Naive B cell (primary cell): ENCODE measurements around the gene COG4. TPM values are rescaled to one million over a fixed set of nuclear protein-coding genes. Genes with fewer than 3 reads are reported as not detected.

Source experiments
- ATAC-seq, 2 donors: fragments of 150-1000 bp; cut with Tn5 transposase; 2 replicates each; pipeline ENCODE4 v1.10.0; 2021; ENCODE audit warnings: low read depth in 2 of 2, mild to moderate bottlenecking in 2 of 2, moderate library complexity in 2 of 2
- DNase-seq: peaks from one replicate; pipeline ENCODE4 v3.0.0; 2022
- H3K27ac Mint-ChIP-seq, 6 donors: one replicate each; pipeline ENCODE4 v1.8.0; 2020 to 2022; ENCODE audit warnings: mild to moderate bottlenecking in 6 of 6, mixed read lengths in 6 of 6, moderate library complexity in 5 of 6, inconsistent platforms in 2 of 6
- H3K27me3 Mint-ChIP-seq, 3 donors: one replicate each; pipeline ENCODE4 v1.8.0; 2021 to 2022; ENCODE audit warnings: mixed read lengths in 3 of 3, mild to moderate bottlenecking in 1 of 3
- H3K36me3 Mint-ChIP-seq, 2 donors: one replicate each; pipeline ENCODE4 v1.8.0; 2020 to 2022; ENCODE audit warnings: mixed read lengths in 2 of 2, inconsistent platforms in 1 of 2, mild to moderate bottlenecking in 1 of 2
- H3K4me1 Mint-ChIP-seq, 3 donors: one replicate each; pipeline ENCODE4 v1.8.0; 2020 to 2022; ENCODE audit warnings: mixed read lengths in 3 of 3, inconsistent platforms in 1 of 3, mild to moderate bottlenecking in 1 of 3, moderate library complexity in 1 of 3
- H3K4me3 Mint-ChIP-seq, 8 donors: one replicate each; pipeline ENCODE4 v1.8.0; 2020 to 2022; ENCODE audit warnings: mild to moderate bottlenecking in 8 of 8, mixed read lengths in 8 of 8, moderate library complexity in 8 of 8, inconsistent platforms in 2 of 8
- H3K9me3 Mint-ChIP-seq, 7 donors: one replicate each; pipeline ENCODE4 v1.8.0; 2020 to 2022; ENCODE audit warnings: mixed read lengths in 7 of 7, mild to moderate bottlenecking in 5 of 7, inconsistent platforms in 2 of 7, moderate library complexity in 1 of 7
- polyA plus RNA-seq, 6 donors: library from polyadenylated mRNA; unstranded; fragments of 300-500 nt; fragmentation: Illumina TruSeq; gene quantifications; one replicate each; pipeline ENCODE4 v1.2.3, GENCODE V29; 2021; ENCODE audit warnings: low read depth in 6 of 6

COG4 gene
- polyA plus RNA-seq, 6 donors from 2014 or later = 41.7 to 83.4 (median 51.2) TPM

DNA sequence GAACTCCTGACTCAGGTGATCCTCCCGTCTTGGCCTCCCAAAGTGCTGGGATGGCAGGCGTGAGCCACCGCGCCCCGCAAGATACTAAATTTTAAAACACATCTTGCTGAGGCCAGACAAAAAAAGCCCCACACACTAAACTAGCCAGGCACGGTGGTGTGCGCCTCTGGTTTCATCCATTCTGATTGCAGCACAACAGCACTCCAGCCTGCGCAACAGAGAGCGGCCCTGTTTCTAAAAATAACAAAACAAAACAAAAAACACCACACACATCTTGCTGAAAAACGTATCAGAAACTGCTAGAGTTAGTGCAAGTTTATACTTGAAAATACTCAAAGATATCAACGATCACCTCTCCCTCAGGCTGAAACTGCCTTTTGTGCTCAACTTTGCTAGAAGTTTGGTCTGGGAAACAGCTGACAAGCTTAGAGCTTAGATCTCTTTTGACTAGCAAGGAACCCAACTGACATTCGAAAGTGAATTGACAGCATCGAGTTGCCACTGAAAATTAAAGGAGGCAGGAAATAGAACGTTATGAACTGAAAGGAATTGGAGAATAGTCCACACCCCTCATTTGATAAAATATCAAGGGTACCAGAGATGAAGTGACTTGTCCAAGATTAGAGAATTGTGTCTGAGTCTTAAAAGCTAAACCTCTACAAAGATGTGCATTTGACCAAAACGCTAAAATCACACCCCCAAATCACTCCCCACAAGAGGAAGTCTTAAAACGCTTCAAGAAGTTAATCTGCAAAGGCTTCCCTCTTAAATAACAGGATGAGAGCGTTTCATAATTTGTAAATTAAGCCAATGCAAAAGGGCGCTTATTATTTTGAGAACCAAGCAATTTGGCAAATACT, 908 bp downstream of the COG4 start:
- peak; percentile 9 for DNase-seq
- ATAC-seq = no peak
- H3K9me3 Mint-ChIP-seq = no peaks in the 10 kb centered on the region
- peak overlapping the region; percentile 99 to 100 (median 99) for H3K27ac Mint-ChIP-seq
- H3K27me3 Mint-ChIP-seq = no peaks in the 10 kb centered on the region
- H3K36me3 Mint-ChIP-seq = peaks cover 18 to 19% of the 10 kb centered on the region in 2 donors
- peaks cover 27 to 59% (median 36%) of the 10 kb centered on the region in 3 donors for H3K4me1 Mint-ChIP-seq
- H3K4me3 Mint-ChIP-seq = peak overlapping the region; percentile 97 to 100 (median 99)

DNA sequence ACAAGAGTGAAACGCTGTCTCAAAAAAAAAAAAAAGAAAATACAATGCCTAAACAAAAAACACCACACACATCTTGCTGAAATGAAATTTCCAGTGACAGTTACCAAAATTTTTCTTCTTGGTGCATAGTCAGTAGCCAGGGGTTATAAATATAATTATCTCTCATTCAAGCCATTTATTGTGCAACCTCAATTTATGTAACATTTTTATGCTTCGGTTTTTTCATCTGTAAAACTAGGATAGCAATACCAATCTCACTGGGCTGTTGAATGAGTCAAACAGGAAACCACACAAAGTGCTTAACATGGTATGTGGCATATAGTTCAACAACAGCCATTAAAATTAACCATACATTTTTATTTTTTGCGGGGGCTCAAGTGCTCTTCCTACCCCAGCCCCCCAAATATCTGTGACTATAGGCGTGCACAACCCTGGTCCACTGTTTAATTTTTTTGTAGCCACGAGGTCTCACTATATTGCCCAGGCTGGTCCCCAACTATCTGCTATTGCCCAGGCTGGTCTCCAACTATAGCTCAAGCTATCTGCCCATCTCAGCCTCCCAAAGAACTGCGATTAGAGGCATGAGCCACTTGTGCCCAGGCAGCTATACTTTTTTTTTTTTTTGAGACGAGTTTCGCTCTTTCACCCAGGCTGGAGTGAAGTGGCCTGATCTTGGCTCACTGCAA, 2.6 kb downstream of the COG4 start:
- ATAC-seq = no peak
- H3K9me3 Mint-ChIP-seq = no peaks in the 10 kb centered on the region

DNA sequence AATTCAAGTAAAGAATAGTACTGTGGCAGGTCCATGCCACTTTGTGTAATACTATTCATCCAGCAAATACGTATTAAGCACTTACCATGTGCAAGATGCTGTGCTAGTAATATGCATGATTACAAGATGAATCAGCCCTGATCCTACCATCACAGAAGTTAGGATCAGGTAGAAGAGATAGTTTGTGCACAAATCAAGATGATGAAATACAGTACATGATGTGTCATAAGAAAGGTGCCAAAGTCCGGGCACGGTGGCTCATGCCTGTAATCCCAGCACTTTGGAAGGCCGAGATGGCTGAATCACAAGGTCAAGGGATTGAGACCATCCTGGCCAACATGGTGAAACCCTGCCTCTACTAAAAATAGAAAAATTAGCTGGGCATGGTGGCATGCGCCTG, 10.9 kb downstream of the COG4 start:
- H3K27ac Mint-ChIP-seq = no peak overlapping the region
- DNase-seq (no peak), ATAC-seq (no peak)
- no peaks in the 10 kb centered on the region for H3K27me3 Mint-ChIP-seq
- no peaks in the 10 kb centered on the region for H3K9me3 Mint-ChIP-seq
- peaks cover 9% of the 10 kb centered on the region in 3 donors for H3K4me1 Mint-ChIP-seq
- H3K36me3 Mint-ChIP-seq = peaks cover 12 to 14% of the 10 kb centered on the region in 2 donors
- no peak overlapping the region for H3K4me3 Mint-ChIP-seq

More for the DNA sequence above, 2.6 kb downstream of the COG4 start:
- no peak overlapping the region for H3K27ac Mint-ChIP-seq
- DNase-seq = no peak
- no peaks in the 10 kb centered on the region for H3K27me3 Mint-ChIP-seq
- H3K4me1 Mint-ChIP-seq = peaks cover 17 to 46% (median 25%) of the 10 kb centered on the region in 3 donors
- H3K4me3 Mint-ChIP-seq = peak overlapping the region in 2 of 8 donors; percentile 50 to 59
- H3K36me3 Mint-ChIP-seq = peaks cover 8 to 12% of the 10 kb centered on the region in 2 donors

DNA sequence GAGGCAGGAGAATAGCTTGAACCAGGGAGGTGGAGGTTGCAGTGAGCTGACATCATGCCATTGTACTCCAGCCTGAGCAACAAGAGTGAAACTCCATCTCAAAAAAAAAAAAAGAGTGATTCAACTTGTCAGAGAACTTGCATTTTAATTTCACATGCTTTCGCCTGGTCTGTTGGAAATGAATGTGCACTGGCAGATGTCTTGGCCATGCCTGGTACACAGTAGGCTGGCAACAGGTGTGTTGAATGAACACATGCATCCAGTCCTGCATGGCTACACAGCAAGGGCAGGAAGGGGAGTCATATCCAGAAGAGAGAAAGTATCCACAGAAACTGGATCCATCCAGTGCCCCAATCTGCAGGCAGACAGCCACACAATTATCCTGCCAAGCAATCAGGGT, 11.5 kb downstream of the COG4 start:
- no peak overlapping the region for H3K27ac Mint-ChIP-seq
- DNase-seq (no peak), ATAC-seq (no peak)
- no peaks in the 10 kb centered on the region for H3K27me3 Mint-ChIP-seq
- no peaks in the 10 kb centered on the region for H3K9me3 Mint-ChIP-seq
- H3K4me3 Mint-ChIP-seq = no peak overlapping the region
- H3K4me1 Mint-ChIP-seq = peaks cover 9% of the 10 kb centered on the region in 3 donors
- H3K36me3 Mint-ChIP-seq = peaks cover 11% of the 10 kb centered on the region in 2 donors

DNA sequence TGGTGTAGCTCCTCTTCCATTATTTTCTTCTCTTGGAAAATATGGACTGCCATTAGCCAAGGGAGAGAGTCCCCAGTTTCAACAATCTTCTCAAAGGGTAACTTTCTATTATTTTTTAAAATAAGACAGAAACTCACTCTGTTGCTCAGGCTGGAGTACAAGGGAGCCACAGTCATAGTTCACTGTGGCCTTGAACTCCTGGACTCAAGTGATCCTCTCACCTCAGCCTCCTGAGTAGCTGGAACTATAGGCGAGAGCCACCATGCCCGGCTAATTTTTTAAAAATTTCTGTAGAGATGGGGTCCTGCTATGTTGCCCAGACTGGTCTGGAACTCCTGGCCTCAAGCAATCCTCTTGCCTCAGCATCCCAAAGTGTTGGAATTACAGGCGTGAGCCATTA, 13.1 kb downstream of the COG4 start:
- Mint-ChIP-seq H3K4me1 (peaks cover 9% of the 10 kb centered on the region in 3 donors), H3K27me3 (no peaks in the 10 kb centered on the region), H3K9me3 (no peaks in the 10 kb centered on the region), H3K4me3 (no peak overlapping the region), H3K27ac (peak overlapping the region in 2 of 6 donors; percentile 26 to 77), H3K36me3 (peaks cover 11% of the 10 kb centered on the region in 2 donors)
- no peak for DNase-seq
- ATAC-seq = no peak

DNA sequence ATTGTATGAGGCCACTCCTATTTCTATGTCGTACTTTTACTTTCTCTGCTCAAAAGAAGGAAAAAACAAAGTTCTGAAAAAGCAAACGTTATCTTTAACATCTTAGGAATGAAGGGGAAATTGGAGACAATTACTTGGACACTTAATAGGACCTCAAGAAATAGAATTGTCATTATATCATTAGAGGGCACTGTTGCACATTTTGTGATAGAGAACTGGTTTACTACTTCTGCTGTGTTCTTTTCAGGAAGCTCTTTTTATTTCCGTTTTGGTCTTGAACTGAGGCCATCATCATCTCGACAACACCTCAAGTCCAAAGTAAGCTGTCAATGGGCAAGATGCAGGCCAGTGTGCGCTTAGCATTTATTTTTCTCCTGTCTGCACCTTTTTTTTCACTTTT, 14.6 kb downstream of the COG4 start:
- no peaks in the 10 kb centered on the region for H3K27me3 Mint-ChIP-seq
- DNase-seq (peak; percentile 6), ATAC-seq (peak; percentile 25 to 51)
- H3K27ac Mint-ChIP-seq = peak overlapping the region in 2 of 6 donors; percentile 26 to 54
- no peak overlapping the region for H3K4me3 Mint-ChIP-seq
- no peaks in the 10 kb centered on the region for H3K9me3 Mint-ChIP-seq
- H3K36me3 Mint-ChIP-seq = peaks cover 11% of the 10 kb centered on the region in 2 donors
- peaks cover 9% of the 10 kb centered on the region in 3 donors for H3K4me1 Mint-ChIP-seq

DNA sequence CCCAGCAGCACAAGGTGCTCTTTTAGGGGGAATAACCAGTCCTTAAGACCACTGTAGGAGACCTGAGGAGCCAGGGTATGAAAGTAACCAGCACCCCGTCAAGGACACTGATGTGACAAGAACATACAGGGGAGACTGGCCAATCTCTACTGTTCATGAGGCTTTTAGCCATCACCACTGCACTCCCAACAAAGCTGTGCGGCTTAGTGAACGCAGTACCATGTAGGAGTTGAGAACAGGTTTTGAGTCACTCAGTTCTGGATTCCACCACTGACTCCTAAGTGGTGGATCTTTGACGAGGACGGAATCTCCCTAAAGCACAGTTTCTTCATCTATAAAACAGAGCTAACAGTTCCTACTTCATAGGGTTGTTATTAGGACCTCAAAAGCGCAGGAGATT, 26.8 kb downstream of the COG4 start:
- Mint-ChIP-seq H3K27ac (peak overlapping the region in 1 of 6 donors; percentile 27), H3K36me3 (peaks cover 9 to 10% of the 10 kb centered on the region in 2 donors)

DNA sequence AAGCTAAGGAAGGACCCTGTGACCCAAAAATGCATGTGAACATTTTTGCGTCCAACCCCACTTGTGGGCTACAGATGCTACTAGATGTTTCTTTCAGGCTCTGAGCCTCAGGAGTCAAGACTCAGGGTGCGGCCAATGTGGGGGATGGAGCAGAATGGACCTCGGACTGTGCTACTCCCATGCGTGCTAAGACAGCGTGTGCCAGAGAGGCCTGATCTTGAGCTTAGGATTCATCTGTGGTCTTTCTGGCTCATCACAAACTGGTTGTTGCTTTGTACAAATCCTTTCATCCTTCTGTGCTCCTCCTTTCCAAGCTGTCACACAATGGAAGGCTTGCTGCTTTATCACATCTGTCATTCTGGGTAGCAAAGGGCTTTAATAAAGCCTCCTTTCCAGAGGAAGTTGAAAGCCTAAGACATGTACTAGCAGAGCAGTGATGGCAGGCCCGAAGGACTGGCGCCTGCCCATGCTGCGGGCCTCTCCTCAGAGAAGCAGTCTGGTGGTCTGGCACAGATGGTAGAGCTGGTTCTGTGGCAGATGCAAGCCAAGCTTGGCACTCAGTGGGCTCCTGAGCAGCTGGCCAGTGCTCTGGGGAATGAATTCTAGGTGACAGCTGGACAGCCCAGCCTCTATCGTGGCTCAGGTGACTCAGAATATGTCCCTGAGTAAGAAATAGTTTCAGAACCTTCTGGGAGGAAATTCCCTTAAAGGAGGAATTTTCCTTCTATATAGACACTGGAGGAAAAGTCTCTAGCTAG, 27.8 kb downstream of the COG4 start:
- Mint-ChIP-seq H3K27me3 (no peaks in the 10 kb centered on the region), H3K9me3 (no peaks in the 10 kb centered on the region), H3K27ac (no peak overlapping the region), H3K36me3 (peaks cover 9 to 10% of the 10 kb centered on the region in 2 donors), H3K4me1 (no peaks in the 10 kb centered on the region), H3K4me3 (no peak overlapping the region)
- ATAC-seq = no peak
- DNase-seq = no peak

More for the DNA sequence above, 26.8 kb downstream of the COG4 start:
- H3K4me1 Mint-ChIP-seq = no peaks in the 10 kb centered on the region
- no peaks in the 10 kb centered on the region for H3K9me3 Mint-ChIP-seq
- DNase-seq (no peak), ATAC-seq (no peak)
- no peaks in the 10 kb centered on the region for H3K27me3 Mint-ChIP-seq
- no peak overlapping the region for H3K4me3 Mint-ChIP-seq

DNA sequence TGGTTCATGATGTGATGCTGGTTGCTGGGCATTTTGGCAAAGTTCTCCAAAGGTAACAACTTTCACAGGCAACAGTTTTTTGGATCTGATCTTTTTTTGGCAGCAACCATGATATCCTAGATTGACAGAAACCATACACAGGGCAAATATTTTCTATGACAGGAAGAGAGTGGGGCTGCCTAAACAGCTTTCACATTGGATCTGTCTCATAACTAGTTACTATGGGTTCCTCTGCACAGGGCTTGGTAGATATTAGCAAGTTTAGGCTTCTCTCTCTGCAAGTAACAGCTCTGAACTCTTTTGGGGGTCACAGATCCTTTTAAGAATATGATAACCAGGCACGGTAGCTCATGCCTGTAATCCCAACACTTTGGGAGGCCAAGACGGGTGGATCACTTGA, 28.6 kb downstream of the COG4 start:
- H3K9me3 Mint-ChIP-seq = no peaks in the 10 kb centered on the region
- ATAC-seq = no peak
- H3K27me3 Mint-ChIP-seq = no peaks in the 10 kb centered on the region
- H3K36me3 Mint-ChIP-seq = peaks cover 9 to 10% of the 10 kb centered on the region in 2 donors
- DNase-seq = no peak
- peak overlapping the region in 1 of 6 donors; percentile 10 for H3K27ac Mint-ChIP-seq
- H3K4me3 Mint-ChIP-seq = no peak overlapping the region
- H3K4me1 Mint-ChIP-seq = no peaks in the 10 kb centered on the region

DNA sequence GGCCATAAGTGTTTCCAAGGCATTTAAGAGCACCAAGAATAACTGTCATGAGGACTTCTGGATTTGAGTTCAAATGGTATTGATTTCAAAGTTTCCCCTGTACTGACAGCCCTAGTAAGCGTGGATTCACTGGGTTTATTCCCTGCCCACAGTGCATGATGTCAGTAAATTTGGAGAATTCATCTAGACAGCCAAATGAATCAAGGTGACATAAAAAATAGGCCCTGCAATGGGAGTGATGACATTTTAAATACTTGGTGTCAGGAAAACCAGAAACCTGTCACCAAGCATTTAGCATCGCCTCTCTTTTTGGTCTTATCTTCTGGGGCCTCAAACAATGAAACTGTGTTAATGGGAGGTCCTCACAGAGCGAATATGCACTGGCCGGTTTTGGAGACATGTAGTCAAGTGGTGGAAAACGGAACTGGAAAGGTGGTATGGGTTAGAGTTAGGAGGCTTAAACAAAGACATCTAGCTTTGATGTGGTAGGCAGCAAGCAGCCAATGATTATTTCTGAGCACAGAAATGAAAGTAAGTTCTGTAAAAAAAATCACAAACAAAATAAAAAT, 29.1 kb downstream of the COG4 start:
- peaks cover 9 to 10% of the 10 kb centered on the region in 2 donors for H3K36me3 Mint-ChIP-seq
- ATAC-seq (no peak), DNase-seq (no peak)
- no peaks in the 10 kb centered on the region for H3K4me1 Mint-ChIP-seq
- H3K9me3 Mint-ChIP-seq = no peaks in the 10 kb centered on the region
- H3K27me3 Mint-ChIP-seq = no peaks in the 10 kb centered on the region
- no peak overlapping the region for H3K4me3 Mint-ChIP-seq
- H3K27ac Mint-ChIP-seq = no peak overlapping the region

DNA sequence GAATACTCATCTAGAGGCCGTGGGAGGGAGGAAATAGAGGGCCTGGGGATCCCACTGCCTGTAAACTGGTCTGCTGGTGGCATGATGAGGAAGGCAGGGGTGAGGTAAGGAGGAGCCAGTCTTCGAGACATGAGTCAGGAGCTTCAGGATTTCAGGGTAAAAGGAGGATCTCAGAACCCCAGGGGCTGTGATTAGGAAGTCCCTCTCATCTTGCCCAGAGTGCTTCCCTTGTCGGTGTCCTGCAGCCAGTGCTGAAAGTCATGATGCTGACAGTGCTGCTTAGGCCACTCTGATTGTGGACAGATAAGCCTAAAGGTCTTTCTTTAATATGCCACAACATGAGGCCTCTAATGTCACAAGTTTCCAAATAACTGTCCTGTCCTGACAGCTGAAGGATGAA, 29.6 kb downstream of the COG4 start:
- Mint-ChIP-seq H3K4me1 (no peaks in the 10 kb centered on the region), H3K4me3 (no peak overlapping the region), H3K27ac (peak overlapping the region in 1 of 6 donors; percentile 79), H3K9me3 (no peaks in the 10 kb centered on the region), H3K36me3 (peaks cover 9 to 10% of the 10 kb centered on the region in 2 donors), H3K27me3 (no peaks in the 10 kb centered on the region)
- no peak for ATAC-seq
- no peak for DNase-seq

DNA sequence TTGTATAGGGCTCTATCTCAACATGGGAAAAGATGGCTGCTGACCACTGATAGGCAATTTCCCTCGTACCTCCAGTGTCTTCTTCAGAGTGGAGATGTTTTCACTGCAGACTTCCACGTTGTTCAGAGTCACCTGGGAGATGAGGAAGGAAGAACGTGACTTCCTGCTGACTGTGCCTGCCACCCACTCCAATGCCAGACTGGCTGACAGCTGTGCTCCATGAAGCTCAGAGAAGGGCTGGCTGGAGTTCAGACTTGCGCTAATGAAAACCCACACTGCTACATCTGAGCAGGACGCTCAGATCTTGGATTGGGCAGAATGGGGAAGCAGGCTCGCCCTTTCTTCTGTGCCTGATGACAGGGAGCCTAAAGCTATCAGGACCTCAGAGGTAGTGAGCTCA, 33.1 kb downstream of the COG4 start:
- H3K27ac Mint-ChIP-seq = no peak overlapping the region
- ATAC-seq = no peak

DNA sequence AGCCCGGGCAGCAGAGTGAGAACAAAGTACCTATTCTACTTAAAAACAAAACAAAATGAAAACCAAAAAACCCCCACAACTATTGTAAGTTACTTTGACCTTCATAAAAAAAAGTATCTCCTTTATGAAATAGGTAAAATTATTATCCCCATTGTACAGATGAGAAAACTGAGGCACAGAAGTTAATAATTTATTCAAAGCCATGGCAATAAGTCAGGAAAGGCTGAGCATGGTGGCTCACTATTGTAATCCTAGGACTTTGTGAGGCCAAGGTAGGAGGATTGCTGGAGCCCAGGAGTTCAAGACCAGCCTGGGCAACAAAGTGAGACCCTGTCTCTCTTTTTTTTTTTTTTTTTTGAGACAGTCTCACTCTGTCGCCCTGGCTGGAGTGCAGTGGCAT, 38.5 kb downstream of the COG4 start:
- Mint-ChIP-seq H3K27ac (no peak overlapping the region), H3K36me3 (peaks cover 0 to 5% of the 10 kb centered on the region in 2 donors), H3K4me1 (peaks cover 0 to 2% (median 0%) of the 10 kb centered on the region in 3 donors), H3K4me3 (no peak overlapping the region), H3K9me3 (no peaks in the 10 kb centered on the region), H3K27me3 (no peaks in the 10 kb centered on the region)
- ATAC-seq (no peak), DNase-seq (no peak)

More for the DNA sequence above, 33.1 kb downstream of the COG4 start:
- Mint-ChIP-seq H3K36me3 (peaks cover 10 to 13% of the 10 kb centered on the region in 2 donors), H3K27me3 (no peaks in the 10 kb centered on the region), H3K4me3 (no peak overlapping the region), H3K4me1 (no peaks in the 10 kb centered on the region), H3K9me3 (no peaks in the 10 kb centered on the region)
- no peak for DNase-seq
